ACC112 (cell line): ENCODE data around the gene ACMSD.
"Not testable (repeated sequence)": the region's sequence is repeated elsewhere in the genome, so short reads cannot be mapped to it uniquely, and the experiment has no call there.

Experiments used
- H2AFZ ChIP-seq: fragments of 200-600 bp; sonication (generic); one replicate; pipeline ENCODE4 v1.6.0; 2017; ENCODE audit warnings: antibody characterized with exemption, low read length; ENCODE audit not compliant: unreplicated experiment
- H3K27ac ChIP-seq: fragments of 200-600 bp; sonication (generic); 2 replicates; pipeline ENCODE4 v1.5.1; 2014; ENCODE audit warnings: low read depth, mild to moderate bottlenecking, antibody characterized with exemption, low read length, moderate library complexity
- H3K27me3 ChIP-seq: fragments of 200-600 bp; sonication (generic); 2 replicates; pipeline ENCODE4 v1.6.1; 2014; ENCODE audit warnings: mild to moderate bottlenecking, antibody characterized with exemption, low read length, moderate library complexity, mixed read lengths; ENCODE audit not compliant: insufficient read depth
- H3K36me3 ChIP-seq: fragments of 200-600 bp; sonication (generic); 2 replicates; pipeline ENCODE4 v1.6.1; 2016; ENCODE audit warnings: mild to moderate bottlenecking, antibody characterized with exemption, low read length, moderate library complexity, mixed read lengths; ENCODE audit not compliant: insufficient read depth
- H3K4me1 ChIP-seq: fragments of 200-600 bp; sonication (generic); one replicate; pipeline ENCODE4 v1.6.1; 2016; ENCODE audit warnings: low read length, mixed read lengths; ENCODE audit not compliant: insufficient read depth, unreplicated experiment, control insufficient read depth
- H3K4me3 ChIP-seq: fragments of 200-600 bp; sonication (generic); 2 replicates; pipeline ENCODE4 v1.5.1; 2014; ENCODE audit warnings: mild to moderate bottlenecking, low read depth, low read length
- H3K79me2 ChIP-seq: fragments of 200-600 bp; sonication (generic); one replicate; pipeline ENCODE4 v1.6.0; 2016; ENCODE audit warnings: low read length; ENCODE audit not compliant: control insufficient read depth, unreplicated experiment, insufficient read depth

The ACMSD gene

DNA sequence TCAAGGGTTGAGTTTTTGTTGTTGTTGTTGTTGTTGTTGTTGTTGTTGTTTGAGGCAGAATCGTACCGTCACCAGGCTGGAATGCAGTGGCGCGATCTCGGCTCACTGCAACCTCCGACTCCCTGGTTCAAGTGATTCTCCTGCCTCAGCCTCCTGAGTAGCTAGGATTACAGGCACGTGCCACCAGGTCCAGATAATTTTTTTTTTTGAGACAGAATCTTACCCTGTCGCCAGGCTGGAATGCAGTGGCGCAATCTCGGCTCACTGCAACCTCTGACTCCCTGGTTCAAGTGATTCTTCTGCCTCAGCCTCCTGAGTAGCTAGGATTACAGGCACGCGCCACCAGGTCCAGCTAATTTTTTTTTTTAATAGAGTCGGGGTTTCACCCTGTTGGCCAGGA, 65.3 kb downstream of the ACMSD start:
- H3K27ac ChIP-seq, H3K36me3 ChIP-seq, H3K27me3 ChIP-seq, H3K4me1 ChIP-seq, H2AFZ ChIP-seq, H3K4me3 ChIP-seq, H3K79me2 ChIP-seq: not testable (repeated sequence)

DNA sequence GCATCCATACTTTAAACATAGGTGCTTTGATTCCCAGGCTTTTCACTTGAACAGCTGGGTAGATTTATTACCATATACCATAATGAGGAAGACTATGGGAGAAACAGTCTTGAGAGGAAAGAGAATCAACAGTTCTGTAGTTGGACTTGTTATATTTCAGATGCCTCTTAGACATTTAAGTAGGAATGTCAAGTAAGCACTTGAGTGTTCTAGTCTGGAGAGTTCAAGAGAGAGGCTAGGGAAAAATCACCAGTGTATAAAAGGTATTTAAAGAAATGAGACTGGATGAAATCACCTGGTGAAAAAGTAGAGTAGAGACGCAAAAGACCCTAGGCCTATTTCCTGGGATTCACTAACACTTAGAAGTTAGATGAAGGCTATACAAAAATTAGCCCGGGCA, 66.8 kb downstream of the ACMSD start:
- Histone ChIP-seq H3K4me1 (no peaks in the 10 kb centered on the region), H3K79me2 (no peaks in the 10 kb centered on the region), H3K27me3 (0 out of 2 replicates have a peak, but pooled peaks cover 3% of the 10 kb centered on the region), H3K4me3 (no peak overlapping the region), H3K27ac (no peak overlapping the region), H2AFZ (no peak overlapping the region), H3K36me3 (no peaks in the 10 kb centered on the region)

DNA sequence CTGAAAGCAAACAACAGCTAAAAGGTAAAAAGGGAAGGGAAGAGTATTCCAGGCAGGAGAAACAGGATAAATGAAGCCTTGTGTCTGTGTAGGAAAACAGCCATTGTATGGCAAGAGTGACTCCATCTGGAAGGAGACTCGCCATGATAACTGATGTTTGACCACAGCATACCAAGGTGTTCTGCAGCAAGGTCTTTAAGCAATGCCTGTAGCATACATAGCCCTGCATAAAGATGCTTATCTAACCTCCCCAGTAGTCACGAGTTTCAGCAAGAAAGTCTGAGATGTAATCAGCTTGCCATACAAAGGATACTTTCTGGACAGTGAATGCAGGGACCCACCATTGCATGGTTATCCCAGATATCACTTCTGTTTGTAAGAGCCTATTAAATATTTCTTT, 68.3 kb downstream of the ACMSD start:
- Histone ChIP-seq H3K4me1 (no peaks in the 10 kb centered on the region), H3K36me3 (no peaks in the 10 kb centered on the region), H3K4me3 (no peak overlapping the region), H3K27ac (no peak overlapping the region), H2AFZ (no peak overlapping the region), H3K27me3 (0 out of 2 replicates have a peak, but pooled peaks cover 3% of the 10 kb centered on the region), H3K79me2 (no peaks in the 10 kb centered on the region)

DNA sequence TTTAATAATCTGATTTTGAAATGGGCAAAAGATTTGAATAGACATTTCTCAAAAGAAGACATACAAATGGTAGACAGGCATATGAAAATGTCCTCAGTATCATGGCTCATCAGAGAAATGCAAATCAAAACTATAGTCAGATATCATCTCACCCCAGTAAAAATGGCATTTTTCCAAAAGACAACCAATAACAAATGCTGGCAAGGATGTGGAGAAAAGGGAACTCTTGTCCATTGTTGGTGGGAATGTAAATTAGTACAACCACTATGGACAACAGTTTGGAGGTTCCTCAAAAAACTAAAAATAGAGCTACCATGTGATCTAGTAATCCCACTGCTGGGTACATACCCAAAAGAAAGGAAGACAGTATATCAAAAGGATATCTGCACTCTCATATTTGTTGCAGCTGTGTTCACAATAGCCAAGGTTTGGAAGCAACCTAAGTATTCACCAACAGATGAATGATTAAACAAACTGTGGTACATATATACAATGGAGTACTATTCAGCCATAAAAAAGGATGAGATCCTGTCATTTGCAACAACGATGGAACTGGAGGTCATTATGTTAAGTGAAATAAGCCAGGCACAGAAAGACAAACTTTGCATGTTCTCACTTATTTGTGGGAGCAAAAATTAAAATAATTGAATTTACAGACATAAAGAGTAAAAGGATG, 69.2 kb downstream of the ACMSD start:
- not testable (repeated sequence) for H3K79me2 ChIP-seq, H3K4me1 ChIP-seq, H3K27ac ChIP-seq, H2AFZ ChIP-seq, H3K27me3 ChIP-seq, H3K36me3 ChIP-seq, H3K4me3 ChIP-seq

DNA sequence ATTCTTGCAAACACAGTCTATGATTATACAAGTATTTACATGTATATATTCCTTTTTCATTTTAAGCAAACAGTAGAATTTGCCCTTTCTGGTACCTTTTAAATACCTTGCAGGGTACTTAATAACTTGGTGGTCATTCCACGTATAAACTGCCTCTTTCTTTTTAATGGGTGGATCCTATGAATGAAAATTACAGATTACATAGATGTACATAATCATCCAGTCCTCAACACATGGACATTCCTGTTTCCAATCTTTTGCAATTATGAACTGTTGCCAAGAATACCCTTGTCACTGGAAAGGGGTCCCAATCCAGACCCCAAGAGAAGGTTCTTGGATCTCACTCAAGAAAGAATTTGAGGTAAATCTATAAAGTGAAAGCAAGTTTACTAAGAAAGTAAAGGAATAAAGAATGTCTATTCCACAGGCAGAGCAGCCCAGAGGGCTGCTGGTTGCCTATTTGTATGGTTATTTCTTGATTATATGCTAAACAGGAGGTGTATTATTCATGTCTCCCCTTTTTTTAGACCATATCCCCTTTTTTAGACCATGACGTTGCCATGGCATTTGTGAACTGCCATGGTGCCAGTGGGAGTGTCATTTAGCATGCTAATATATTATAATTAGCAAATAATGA, 72.5 kb downstream of the ACMSD start:
- H3K27ac ChIP-seq = no peak overlapping the region
- H3K36me3 ChIP-seq = no peaks in the 10 kb centered on the region
- H3K79me2 ChIP-seq = no peaks in the 10 kb centered on the region
- no peak overlapping the region for H3K4me3 ChIP-seq
- H3K27me3 ChIP-seq = 0 out of 2 replicates have a peak, but pooled peaks cover 3% of the 10 kb centered on the region
- peaks cover 5% of the 10 kb centered on the region for H3K4me1 ChIP-seq
- H2AFZ ChIP-seq = peak overlapping the region; percentile 32

DNA sequence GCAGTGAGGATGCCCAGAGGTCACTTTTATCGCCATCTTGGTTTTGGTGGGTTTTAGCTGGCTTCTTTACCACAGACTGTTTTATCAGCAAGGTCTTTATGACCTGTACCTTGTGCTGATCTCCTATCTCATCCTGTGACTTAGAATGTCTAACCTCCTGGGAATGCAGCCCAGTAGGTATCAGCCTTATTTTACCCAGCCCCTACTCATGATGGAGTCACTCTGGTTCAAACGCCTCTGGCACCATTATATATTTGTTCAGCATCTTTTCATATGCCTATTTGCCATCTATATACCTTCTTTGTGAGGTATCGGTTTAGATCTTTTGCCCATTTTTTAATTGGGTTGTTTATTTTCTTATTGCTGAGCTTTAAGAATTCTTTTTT, 73.0 kb downstream of the ACMSD start:
- Histone ChIP-seq H3K27ac (no peak overlapping the region), H3K4me3 (no peak overlapping the region), H3K27me3 (no peaks in the 10 kb centered on the region), H3K36me3 (no peaks in the 10 kb centered on the region), H2AFZ (peak overlapping the region; percentile 32), H3K79me2 (no peaks in the 10 kb centered on the region), H3K4me1 (peaks cover 5% of the 10 kb centered on the region)

DNA sequence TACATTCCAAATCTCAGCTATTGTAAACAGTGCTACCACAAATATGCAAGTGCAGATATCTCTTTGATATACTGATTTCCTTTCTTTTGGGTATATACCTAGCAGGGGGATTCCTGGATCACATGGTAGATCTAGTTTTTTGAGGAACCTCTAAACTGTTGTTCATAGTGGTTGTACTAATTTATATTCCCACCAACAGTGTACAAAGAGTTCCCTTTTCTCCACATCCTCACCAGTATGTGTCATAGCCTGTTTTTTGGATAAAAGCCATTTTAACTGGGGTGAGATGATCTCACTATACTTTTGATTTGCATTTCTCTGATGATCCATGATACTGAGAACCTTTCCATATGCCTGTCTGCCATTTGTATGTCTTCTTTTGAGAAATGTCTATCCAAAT, 73.9 kb downstream of the ACMSD start:
- H3K4me1 ChIP-seq = peaks cover 11% of the 10 kb centered on the region
- peak overlapping the region; percentile 5 for H2AFZ ChIP-seq
- H3K27ac ChIP-seq = no peak overlapping the region
- no peak overlapping the region for H3K4me3 ChIP-seq
- no peaks in the 10 kb centered on the region for H3K27me3 ChIP-seq
- no peaks in the 10 kb centered on the region for H3K36me3 ChIP-seq
- H3K79me2 ChIP-seq = no peaks in the 10 kb centered on the region

DNA sequence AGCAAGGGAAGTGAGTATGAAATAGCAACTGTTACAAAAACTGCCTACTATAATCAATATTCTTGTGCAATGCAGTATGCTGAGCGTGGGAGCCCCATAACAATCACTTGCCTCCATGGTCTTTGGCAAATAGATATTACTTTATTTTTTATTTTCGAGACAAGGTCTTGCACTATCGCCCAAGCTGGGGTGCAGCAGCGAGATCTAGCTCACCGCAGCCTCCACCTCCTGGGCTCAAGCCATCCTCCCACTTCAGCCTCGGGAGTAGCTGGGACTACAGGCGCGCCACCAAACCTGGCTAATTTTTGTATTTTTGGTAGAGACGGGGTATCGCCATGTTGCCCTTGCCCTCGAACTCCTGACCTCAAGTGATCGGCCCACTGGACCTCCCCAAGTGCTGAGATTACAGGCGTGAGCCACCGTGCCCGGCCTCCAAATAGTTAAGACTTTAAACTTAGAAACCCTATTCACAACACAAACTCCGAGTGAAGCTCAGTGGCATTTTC, 79.0 kb downstream of the ACMSD start:
- Histone ChIP-seq H2AFZ (peak overlapping the region; percentile 95), H3K4me3 (peak overlapping the region; percentile 91), H3K27me3 (no peaks in the 10 kb centered on the region), H3K36me3 (no peaks in the 10 kb centered on the region), H3K4me1 (peaks cover 23% of the 10 kb centered on the region), H3K79me2 (peaks cover 37% of the 10 kb centered on the region), H3K27ac (peak overlapping the region; percentile 89)

DNA sequence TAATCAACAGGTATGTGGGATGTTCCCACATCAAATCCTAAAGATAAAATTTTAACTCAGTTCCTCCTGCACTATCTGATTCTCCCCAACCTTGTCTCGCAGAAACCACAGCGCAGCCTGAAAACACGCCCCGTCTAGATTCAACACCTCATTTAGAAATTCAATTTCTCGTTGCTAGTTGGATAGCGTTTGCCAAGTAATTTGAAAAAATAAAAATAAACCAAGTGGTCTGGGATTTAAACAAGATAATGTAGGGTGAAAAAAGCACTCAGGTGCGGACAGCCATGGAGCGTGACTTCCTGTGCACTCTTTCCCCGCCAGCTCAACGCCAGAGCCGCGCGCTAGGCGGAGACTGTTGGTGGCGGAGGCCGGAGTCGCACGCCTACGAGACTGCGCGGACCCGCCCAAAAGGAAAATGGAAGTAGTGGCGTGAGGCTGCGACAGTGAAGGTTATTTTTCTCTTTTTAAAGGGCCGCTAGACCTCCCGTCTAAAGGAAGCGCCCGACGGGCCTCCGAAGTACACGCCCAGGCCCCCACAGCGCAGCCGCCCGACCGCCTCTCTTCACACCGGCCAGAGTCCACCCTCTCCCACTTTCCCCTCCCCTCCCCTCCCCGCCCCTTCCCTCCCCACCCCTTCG, 79.6 kb downstream of the ACMSD start:
- H2AFZ ChIP-seq = peak overlapping the region; percentile 95
- no peaks in the 10 kb centered on the region for H3K27me3 ChIP-seq
- peak overlapping the region; percentile 91 for H3K4me3 ChIP-seq
- H3K27ac ChIP-seq = peak overlapping the region; percentile 89
- H3K79me2 ChIP-seq = peaks cover 43% of the 10 kb centered on the region
- peaks cover 27% of the 10 kb centered on the region for H3K4me1 ChIP-seq
- H3K36me3 ChIP-seq = no peaks in the 10 kb centered on the region

DNA sequence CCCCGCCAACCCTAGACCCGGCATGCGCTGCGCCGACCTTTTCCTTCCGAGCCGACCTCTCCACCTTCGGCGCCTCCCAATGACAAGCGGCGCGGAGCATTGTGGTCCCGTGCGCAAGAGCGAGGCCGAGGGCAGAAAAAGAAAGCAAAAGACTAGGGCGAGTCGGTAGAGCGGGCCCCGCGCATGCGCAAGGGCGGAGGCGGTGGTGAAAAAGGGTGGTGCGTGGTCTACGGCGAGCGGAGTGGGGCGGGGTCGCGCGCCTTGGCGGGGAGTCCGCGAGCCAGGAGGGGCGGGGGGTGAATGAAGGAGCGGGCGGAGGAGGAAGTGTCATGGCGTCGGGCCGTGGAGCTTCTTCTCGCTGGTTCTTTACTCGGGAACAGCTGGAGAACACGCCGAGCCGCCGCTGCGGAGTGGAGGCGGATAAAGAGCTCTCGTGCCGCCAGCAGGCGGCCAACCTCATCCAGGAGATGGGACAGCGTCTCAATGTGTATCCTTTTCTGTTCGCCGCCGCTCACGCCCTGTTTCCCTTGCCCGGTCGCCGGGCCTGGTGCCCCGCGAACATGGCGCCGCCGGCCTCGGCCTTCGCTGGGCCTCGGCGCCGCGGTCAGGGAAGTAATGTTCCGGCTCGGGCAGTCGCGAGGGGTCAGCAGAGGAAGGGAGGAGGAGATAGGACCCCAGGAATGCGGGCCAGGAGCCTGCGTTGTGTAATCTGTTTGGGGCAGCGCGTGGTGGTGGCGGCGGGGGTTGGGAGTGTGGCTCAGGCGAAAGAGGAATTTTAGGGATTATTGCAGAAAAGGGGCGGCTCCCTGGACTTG, 80.3 kb downstream of the ACMSD start, which contains the start of gene CCNT2:
TSS of gene CCNT2 (plus strand) at position 297 of the 815 bp plus-strand sequence. CDS start at position 330, 33 bp downstream.
- H3K79me2 ChIP-seq = peaks cover 49% of the 10 kb centered on the region

More for the DNA sequence above, 80.3 kb downstream of the ACMSD start, which contains the start of gene CCNT2:
- Histone ChIP-seq H3K4me3 (peak within 1 kb of the TSS; percentile 91), H2AFZ (peak within 1 kb of the TSS; percentile 95), H3K36me3 (peaks cover 2% of the 10 kb centered on the region; the same call in 1 of the 2 replicates), H3K27ac (peak within 1 kb of the TSS; percentile 89), H3K27me3 (no peaks in the 10 kb centered on the region), H3K4me1 (peaks cover 27% of the 10 kb centered on the region)
